Hindlimb muscle (tissue), 1 donor: ENCODE results near the gene ANKS1B. TPM values are rescaled to one million over a fixed set of nuclear protein-coding genes. Genes with fewer than 3 reads are reported as not detected.
"Not testable (repeated sequence)": the region's sequence is repeated elsewhere in the genome, so short reads cannot be mapped to it uniquely, and the experiment has no call there.

ENCODE experiments used
- DNase-seq: peaks from one replicate; pipeline ENCODE4 v3.0.0-alpha.2; 2013
- polyA plus RNA-seq: library from polyadenylated mRNA; unstranded; fragments of 120-200 nt; gene quantifications from one replicate; pipeline ENCODE4 v1.2.1, GENCODE V29; 2013; ENCODE audit not compliant: insufficient read length

The ANKS1B gene
- 2.2 TPM for polyA plus RNA-seq

DNA sequence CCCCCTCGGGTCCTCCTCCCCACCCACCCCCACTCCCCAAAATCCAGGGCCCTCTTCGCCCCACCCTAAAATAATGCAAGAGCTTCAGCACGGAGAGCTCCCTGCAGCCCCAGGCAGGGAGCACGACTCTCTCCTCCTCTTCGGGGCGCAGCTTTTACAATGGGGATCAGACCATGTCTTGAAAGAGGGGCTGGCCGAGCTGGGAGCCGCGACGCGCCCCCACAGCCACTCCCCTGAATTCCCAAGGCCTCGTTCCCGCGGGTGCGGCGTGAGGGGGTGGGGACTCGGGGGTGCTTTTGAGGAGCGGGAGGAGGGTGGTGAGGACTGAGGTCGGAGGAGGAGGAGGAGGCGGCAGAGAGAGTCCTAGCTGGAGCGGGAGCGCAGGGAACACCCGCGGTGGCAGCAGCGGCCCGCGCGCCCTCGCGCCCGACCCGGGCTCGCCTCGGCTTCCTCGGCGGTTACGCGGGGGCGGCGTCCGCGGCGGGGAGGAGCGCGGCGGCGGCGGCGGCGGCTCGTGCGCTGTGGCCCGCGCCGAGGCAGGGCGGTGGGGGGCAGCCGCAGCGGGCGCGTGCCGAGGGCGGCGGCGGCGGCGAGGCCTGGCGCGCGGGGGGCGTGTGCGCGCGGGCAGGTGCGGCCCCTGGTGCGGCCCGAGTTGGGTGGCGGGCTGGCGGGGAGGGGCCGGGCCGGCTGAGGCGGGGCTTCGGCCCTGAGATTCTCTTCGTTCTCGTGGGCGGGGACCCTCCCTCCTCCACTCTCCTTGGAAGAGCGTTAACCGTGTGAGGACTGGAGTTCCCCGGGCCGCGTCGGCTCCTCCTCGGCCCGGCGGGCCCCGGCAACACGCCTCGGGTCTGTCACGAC lies at the start of gene ANKS1B:
Gene ANKS1B, minus strand, starts transcription at position 666 of the 858 bp plus-strand sequence. CDS start 699 bp downstream, outside the sequence.
- DNase-seq, result peak; percentile 46

DNA sequence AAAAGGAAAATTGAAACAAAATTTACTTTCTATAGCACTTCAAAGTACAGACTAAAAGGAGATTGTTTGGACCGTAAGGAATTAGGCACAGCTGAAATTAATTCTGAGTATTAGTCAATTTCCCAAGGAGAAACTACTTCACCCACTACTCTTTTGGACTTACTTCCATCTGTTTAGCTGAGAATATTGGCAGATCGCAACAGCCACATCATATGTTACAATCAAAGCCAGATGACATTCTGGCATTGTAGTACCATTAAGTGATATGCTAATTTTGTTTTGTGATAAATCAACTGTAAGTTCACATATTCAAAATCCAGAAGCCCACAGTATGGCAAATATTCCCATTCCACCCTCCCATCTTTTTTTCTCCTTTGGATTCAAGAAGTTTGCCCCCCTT lies 47.1 kb upstream of the ANKS1B start:
- no peak for DNase-seq

DNA sequence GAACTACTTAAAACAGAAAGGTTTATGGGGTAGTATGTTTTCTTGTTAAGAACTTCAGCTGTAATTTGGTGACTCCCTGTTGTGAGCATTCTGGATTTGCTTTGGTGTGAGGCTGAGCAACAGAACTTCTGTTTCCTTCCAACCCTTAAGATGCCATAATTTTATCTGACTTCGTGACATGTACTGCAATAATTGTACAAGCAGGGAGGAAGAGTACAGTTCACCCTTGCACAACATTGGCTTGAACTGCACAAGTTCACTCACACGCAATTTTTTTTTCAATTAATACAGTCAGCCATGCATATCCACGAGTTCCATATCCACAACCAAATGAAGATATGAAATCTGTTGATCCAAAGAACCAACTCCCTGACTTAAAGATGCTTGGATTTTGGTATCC lies 42.9 kb upstream of the ANKS1B start:
- DNase-seq, result no peak

DNA sequence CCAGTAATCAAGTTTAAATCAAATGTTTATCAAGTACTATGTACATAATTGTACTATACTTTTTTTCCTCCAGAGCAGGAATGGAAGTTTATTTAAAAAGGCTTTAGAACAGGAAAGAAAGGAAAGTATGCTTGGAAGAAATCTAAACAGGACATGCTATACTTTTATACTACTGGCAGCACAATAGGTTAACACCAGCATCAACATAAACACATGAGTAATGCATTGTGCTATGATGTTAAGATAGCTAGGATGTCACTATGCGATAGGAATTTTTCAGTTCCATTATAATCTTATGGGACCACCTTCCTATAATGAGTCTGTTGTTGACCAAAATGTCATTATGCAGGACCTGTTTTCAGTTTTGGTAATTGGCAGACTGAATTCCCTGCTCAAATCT lies 41.5 kb upstream of the ANKS1B start:
- DNase-seq, result no peak

DNA sequence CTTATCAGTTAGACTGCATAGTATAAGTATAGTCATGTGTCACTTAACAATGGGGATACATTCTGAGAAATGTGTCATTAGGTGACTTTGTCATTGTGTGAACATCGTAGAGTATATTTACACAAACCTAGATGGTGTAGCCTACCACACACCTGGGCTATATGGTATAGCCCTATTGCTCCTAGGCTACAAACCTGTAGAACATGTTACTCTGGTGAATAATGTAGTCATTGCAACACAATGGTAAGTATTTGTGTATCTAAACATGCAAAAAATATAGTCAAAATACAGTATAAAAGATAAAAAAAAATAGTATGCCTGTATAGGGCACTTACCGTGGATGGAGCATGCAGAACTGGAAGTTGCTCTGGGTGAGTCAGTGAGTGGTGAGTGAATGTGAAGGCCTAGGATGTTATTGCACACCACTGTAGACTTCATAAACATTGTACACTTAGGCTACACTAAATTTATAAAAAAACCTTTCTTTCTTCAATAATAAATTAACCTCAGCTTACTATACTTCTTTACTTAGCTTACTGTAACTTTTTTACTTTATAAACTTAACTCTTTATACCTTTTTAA lies 40.3 kb upstream of the ANKS1B start:
- DNase-seq, result no peak

DNA sequence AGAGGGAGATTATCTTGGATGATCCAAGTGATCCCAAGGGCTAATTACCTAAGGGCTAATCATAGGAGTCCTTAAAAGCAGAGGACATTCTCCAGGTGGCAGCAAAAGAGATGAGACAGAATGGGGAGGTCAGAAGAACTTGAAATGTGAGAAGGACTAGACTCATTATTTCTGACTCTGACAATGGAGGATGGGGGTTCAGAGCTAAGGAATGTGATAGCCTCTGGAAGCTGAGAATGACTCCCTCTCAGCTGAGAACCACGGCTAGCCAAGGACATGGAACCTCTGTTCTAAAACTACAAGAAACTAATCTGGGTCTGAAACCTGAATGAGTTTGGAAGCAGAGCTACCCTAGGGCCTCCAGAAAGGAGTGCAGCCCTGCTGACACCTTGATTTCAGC lies 35.6 kb upstream of the ANKS1B start:
- DNase-seq, result no peak

DNA sequence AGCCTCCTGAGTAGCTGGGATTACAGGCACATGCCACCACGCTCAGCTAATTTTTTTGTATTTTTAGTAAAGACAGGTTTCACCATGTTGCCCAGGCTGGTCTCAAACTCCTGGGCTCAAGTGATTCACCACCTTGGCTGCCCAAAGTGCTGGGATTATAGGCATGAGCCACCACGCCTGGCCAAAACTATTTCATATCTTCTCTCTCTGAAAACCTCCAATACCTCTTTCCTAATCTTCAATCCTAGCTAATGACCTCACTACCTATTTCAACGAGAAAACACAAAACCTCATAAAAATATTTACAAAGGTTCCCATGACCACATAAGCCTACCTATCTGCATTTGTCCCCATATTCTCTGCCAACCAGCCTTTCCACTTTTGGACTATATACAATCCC lies 32.3 kb upstream of the ANKS1B start:
- DNase-seq, result no peak

DNA sequence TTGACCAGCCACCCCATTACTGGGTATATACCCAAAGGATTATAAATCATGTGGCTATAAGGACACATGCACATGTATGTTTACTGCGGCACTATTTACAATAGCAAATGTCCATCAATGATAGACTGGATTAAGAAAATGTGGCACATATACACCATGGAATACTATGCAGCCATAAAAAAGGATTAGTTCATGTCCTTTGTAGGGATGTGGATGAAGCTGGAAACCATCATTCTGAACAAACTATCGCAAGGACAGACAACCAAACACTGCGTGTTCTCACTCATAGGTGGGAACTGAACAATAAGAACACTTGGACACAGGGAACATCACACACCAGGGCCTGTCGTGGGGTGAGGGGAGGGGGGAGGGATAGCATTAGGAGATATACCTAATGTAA lies 31.6 kb upstream of the ANKS1B start:
- DNase-seq, result not testable (repeated sequence)

DNA sequence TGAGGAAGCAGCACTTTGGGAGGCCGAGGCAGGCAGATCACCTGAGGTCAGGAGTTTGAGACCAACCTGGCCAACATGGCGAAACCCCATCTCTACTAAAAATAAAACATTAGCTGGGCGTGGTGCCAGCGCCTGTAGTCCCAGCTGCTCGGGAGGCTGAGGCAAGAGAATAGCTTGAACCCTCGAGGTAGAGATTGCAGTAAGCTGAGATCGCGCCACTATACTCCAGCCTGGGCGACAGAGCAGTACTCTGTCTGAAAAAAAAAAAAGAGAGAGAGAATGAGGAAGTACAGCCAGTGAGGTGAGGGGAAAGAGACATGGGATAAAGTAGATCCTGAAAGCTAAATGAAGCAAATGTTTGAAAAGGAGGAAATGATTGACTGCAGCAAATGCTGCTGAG lies 21.1 kb upstream of the ANKS1B start:
- DNase-seq, result not testable (repeated sequence)

DNA sequence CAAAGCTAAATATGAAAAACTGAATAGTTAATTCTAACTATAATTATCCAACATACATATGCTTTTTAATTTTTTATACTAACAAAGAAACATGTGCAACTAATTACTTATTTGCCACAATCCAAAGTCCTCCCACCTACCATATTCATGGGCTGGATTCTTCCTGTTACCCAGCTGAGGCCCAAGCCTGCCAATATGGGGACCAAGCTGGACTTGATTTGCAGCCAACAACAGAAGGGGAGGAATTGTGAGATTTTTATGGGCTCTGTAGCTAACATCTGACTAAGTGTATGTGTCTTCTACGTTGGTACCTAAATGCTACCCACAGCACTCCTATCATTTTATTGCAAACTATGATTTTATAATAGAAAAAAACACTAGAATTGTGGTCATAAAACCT lies 13.1 kb upstream of the ANKS1B start:
- no peak for DNase-seq

DNA sequence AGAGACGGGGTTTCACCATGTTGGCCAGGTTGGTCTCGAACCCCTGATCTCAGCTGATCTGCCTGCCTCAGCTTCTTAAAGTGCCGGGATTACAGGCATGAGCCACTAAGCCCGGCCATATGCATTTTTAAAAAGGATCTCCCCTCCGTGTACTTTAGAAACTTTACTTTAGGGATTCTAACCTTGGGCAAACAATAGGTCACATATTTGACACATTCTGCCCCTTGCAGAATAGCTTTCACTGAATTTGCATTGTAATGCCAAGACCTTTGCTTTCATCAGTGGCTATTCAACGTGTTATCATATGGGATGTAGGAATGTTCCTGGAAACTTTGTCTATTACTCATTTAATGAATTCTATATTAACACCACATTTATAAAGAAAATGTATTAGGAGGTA lies 11.4 kb upstream of the ANKS1B start:
- no peak for DNase-seq

DNA sequence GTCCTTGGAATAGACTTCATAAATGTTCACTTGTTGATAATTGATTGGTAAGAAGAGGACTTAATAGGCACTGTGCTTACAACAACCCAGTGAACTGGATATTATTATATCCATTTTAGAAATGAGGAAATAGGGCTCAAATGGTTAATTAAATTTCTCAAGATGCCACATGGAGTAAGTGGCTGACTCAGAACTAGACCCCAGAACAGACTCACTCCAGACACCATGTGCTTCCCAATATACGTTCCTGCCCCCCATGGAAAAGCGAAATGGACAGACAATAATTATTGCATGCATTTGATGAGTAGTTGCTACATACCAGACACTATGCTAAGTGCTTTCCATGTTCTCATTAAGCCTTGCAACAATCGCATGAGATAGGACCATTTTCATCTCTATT lies 895 bp upstream of the ANKS1B start:
- no peak for DNase-seq

DNA sequence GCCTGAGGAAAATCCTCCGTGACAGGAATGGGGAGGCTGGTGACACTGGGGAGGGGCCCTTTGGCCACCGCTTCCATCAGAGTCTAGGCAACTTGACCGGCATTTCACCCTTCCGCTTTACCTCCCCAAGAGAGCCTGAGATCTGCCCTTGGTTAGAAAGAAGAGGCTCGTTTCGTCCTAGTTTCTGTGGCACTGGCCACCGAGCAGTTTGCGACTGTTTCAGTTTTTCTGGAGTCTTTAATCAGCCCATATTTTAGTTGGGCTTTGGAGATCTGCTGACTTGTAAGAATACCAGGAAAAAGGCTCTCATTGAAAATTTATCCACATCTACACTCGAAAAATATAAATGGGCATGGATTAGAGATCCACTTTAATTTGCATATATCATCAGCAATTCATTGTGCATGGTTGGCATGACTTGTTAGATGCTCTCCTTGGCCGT lies 414 bp upstream of the ANKS1B start:
- no peak for DNase-seq

DNA sequence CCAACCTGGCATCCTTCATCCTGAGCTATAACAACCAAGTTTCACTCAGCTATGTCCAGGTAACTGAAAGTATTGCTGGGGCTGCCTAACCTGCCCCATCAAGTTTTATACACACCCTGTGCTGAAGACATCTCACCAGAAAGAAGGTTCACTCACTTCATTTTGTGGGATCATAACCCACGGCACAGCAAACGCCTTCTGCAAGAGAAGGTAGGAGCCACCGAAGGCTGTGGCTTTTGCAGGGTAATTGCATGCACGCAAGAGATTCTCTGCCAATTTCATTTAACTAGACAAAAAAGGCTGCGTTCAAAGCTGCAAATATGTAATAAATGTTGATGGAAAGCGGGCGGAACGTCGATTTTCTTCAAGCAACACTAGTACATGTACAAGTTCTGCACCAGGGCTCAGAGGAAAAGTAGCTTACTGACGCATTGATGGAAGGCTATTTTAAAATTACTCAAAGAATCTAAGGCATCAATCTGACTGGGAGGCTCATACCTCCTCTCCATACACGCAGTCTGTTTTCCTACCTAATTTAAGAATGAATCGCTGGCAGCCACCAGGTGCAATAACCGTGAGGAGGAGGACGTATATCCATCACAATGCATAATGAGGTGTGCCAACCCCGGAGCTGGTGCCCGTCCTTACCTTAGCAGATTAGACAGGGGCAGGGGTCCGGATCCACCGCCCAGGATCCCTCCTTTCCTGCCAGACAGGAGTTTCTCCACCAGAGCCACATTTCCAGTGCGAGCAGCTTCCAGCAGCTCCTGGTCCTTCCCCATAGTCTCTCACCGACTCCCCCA lies 1.1 kb downstream of the ANKS1B start:
- DNase-seq, result no peak

DNA sequence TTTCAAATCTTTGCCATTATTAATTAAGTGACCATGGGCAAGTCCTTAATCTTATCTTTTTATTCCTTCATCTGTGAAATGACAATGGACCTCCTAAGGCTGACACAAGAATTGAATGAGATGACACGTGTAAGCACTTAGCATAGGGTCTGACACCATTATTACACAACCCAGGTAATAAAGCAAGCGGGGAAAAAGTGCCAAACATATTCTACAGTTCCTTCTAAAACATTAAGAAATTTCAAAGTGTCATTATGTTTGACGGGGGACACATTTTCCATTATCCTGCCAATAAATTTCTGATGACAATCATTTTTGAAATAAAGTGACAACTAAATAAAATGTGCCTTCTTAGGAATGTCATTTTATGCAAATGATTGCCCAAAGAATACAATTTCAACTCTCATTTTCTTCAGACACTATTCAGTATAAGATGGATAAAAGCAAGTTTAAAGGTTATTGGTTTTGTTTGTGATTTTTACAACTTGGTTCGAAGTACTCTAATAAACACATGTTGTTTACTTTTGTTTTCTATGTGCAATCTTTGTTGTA lies 3.0 kb downstream of the ANKS1B start:
- no peak for DNase-seq

DNA sequence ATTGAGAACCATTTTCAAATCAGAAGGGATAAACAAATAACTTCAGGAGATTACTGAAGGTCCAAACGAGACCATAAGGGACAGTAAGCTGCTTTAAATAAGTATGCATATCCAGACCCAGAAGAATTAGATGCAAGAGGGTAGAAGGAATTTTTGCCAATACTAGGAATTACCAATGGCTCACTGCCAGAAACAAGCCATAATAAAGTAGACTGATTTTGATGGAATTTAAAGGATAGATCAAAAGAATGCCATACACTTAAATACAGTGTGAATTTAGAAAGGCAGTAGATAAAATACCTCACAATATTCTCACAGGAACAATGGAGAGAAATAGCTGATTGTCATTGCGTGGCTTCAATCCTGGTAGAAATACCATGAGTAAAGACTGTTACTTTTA lies 5.3 kb downstream of the ANKS1B start:
- no peak for DNase-seq

DNA sequence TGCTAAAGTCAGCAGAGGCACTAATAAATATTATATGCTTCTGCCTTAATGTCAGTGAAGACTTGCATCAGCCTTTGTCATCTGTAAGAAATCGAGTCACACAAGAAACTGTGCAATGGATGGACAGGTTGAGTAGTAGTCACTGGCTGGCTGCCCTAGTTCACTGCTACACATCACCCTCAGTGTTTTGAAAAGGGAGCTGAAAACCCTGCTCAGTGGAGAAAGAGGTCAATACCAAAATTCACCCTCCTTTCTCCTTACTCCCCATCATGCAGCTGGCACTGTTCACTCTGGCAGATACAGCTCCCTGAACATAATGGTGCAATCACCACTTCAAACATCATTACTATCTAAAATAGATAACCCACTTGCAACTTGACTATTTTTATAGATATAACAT lies 6.6 kb downstream of the ANKS1B start:
- no peak for DNase-seq

DNA sequence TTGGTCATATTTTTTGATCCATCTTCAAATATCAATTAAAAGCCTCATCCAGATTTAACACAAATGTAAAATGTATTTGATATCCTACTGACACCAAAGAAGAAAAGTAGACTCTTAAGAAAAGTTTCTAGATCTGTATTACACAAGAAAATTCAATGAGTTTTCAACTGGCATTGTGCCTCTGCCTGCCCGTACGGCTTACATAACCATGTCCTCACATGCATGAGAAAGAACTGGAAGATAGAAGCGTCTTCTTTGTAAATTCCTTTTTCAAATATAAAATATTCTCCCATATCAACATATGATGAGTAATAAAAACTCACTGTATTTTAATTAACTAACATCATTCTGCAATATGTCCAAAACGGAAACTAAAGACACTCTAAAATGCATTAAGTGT lies 7.2 kb downstream of the ANKS1B start:
- DNase-seq, result no peak

DNA sequence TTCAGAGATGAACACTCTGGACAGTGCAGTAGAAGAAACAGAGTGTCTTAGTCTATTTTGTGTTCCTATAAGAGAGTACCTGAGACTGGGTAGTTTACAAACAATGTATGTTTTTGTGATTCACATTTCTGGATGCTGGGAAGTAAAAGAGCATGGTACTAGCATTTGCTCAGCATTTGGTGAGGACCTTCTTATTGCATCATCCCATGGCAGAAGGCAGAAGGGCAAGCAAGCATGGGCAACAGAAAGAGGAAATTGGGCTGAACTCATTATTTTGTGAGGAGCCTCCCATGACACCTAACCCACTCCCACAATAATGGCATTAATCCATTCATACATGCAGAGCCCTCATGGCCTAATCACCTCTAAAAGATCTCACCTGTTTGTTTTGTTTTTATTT lies 8.0 kb downstream of the ANKS1B start:
- DNase-seq, result no peak

DNA sequence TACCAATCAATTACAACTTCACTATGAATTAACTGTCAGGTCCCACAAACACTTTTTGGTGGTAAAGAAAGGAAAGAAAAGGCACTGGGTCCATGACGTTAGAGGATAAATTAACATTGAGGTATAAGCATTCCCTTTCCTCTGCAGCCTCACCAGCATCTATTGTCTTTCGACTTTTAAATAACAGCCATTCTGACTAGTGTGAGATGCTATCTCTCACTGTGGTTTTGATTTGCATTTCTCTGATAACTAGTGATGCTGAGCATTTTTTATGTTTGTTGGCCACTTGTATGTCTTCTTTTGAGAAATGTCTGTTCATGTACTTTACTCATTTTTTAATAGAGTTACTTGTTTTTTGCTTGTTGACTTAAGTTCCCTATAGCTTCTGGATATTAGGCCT lies 9.4 kb downstream of the ANKS1B start:
- no peak for DNase-seq

DNA sequence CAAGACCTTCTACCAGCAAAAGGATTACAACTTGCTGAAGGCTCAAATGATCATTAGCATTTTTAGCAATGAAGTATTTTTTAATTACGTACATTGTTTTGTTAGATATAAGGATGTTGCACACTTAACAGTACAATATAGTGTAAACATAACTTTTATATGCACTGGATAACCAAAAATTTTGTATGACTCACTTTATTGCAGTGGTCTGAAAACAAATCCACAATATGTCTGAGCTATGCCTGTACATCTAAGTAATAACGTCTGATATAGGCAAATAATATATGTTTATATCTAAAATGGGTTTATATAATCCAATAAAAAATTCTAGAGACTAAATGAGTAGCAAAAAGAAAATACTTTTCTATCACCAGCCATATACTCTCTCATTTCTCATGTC lies 10.6 kb downstream of the ANKS1B start:
- DNase-seq, result no peak

DNA sequence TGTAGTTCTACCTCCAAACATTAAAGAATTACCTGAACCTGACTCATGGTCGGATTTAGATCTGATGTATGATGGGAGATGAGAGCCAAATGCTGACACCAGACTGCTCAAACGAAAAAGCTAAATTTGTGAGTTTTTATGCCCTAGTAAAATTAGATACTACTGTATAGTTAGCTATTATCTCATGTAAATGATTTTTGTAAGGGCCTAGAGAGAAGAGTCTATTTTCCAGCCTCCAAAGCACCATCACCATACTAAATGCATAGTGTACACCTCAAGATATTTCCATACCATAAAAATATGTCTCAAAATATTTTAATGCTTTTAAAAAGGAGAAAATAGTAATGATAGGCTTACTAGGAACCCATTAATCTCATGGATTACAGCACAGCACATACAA lies 18.3 kb downstream of the ANKS1B start:
- no peak for DNase-seq

DNA sequence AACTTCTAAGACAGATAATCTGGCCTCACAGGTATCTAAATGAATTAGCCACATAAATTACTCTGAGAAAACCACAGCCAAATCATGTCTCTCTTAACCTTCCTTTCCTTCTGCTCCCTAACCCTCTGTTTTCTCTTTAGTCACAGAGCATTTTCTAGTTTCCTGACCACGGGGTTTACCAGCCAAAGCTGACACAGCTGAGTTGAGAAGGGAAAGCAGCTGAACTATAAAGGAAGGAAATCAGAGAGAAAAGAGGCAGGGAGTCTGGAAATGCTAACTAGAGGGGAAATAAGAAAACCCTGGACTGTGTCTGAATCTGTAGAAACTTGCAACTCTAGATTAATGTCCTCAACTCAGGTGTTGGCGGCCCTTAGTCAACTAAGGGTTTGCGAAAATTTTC lies 24.4 kb downstream of the ANKS1B start:
- DNase-seq, result no peak
